AG04449 (cell line): ENCODE data around the gene BTLA.

ENCODE experiments used
- CTCF ChIA-PET: fragments of 350-600 bp; formaldehyde crosslinking; extraction: SDS; loops from one replicate; lab custom pipeline; 2021; ENCODE audit warnings: antibody characterized with exemption; lab: Yijun Ruan, JAX
- POLR2A ChIA-PET: fragments of 400-600, 350-600 bp; formaldehyde crosslinking; extraction: SDS; loops from one replicate; lab custom pipeline; 2020; ENCODE audit warnings: antibody characterized with exemption, inconsistent platforms; lab: Yijun Ruan, JAX
- DNase-seq: peaks from one replicate; pipeline ENCODE4 v3.0.0-alpha.2; 2010; ENCODE audit warnings: low read depth, low spot score
- H3K4me3 ChIP-seq: 2 replicates; pipeline ENCODE4 v1.5.1; 2011; ENCODE audit warnings: low read depth, mild to moderate bottlenecking, control low read depth, low read length
- TF ChIP-seq, protein P1 (sequence below): IDR thresholded peaks from one replicate; pipeline ENCODE4 v1.5.1; 2011; ENCODE audit warnings: mild to moderate bottlenecking, moderate library complexity, low read length, control low read depth, inconsistent platforms; ENCODE audit not compliant: insufficient read depth; ENCODE audit errors: missing control alignments

BTLA gene

DNA sequence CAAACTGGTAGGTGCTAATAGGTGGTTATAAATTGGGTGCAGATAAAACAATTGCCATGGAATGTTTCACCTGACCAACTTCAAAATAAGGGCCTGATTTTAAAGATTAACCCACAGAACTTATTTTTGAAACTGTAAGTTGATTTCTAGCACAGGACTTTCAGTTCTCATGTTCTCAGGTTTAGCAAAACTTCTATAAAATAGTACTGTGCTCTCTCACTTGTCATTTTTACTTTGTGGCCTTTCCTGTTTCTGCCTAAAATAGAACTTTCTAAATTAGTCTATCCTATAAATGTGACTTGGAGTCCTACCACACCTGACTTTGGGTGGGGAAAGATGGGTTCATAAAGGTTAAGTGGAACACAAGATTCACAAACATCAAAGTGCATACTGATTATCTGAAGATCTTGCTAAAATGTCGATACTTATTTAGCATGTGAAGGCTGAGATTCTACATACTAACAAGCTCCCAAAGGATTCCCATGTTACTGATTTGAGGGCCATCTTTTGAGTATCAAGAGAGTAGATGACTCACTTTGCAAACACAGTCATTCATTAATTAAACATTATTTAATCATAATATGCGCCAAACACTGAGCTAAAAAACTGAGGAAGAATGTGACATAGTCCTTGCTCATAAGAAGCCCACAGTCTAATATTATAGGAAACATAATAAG, 38.6 kb downstream of the BTLA start:
- no peak overlapping the region for H3K4me3 ChIP-seq
- no peak for DNase-seq
- ChIA-PET CTCF (no interaction called here), POLR2A (no interaction called here)
- TF ChIP-seq, protein P1, sequence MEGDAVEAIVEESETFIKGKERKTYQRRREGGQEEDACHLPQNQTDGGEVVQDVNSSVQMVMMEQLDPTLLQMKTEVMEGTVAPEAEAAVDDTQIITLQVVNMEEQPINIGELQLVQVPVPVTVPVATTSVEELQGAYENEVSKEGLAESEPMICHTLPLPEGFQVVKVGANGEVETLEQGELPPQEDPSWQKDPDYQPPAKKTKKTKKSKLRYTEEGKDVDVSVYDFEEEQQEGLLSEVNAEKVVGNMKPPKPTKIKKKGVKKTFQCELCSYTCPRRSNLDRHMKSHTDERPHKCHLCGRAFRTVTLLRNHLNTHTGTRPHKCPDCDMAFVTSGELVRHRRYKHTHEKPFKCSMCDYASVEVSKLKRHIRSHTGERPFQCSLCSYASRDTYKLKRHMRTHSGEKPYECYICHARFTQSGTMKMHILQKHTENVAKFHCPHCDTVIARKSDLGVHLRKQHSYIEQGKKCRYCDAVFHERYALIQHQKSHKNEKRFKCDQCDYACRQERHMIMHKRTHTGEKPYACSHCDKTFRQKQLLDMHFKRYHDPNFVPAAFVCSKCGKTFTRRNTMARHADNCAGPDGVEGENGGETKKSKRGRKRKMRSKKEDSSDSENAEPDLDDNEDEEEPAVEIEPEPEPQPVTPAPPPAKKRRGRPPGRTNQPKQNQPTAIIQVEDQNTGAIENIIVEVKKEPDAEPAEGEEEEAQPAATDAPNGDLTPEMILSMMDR, result no peak

DNA sequence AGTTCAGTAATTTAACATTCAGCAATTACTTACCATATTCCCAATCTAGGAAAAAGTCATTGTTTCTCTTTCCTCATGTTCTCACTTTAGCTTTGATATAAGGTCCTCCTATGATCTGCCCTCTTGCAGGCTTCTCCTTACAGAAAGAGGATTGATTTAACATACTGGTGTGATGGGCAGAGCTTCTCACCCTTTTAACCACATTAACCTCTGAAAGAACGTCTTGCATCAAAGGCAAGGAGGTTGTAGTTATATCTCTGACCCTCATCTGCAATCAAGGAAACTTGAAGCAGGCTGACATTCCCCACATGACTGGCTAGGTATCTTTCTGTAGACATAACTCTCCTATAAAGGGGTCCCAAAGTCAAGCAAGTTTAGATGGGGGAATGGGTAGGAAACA, 39.5 kb downstream of the BTLA start:
- ChIA-PET CTCF (no interaction called here), POLR2A (no interaction called here)
- TF ChIP-seq, protein P1, result no peak
- H3K4me3 ChIP-seq, result no peak overlapping the region
- no peak for DNase-seq

DNA sequence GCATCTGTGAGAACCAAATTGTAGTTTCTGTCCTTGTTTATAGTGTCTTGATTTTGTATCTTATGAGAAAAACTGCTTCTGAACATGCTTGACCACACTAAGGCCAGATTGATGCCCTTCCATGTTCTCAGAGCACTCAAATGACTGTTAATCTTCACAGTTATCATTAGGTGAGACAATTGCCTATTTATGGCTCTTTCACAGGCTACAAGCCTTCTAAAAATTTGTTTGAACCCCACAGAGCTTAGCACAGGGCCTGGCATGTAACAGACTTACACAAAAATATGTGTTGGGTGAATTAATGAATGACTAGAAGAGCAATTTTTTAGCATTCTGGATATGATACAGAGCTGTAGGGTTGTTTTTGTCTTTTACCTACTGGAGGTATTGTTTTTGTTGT, 43.1 kb downstream of the BTLA start:
- CTCF ChIA-PET, result interaction anchor here (0.6 kb wide), 1 partner anchor 37 kb away, joined by 3 read pairs; no protein-coding TSS in a partner anchor

DNA sequence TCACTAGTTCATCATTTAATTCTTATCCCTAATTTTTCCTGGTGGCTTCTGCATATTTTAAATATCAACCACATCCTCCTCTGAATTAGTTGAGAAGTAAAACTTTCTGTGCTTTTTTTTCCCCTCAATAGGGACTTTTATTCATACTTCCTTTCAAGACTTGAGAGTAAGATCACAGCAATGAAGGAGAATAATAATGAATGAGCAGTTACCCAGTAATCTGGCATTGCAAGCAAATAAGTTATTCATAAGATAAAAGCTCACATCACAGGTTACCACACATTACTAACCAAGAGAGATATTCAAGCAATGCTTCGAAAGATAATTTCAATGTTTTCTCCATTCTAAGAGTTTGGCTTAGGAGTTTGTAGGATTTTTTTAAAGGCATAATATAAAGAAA, 50.3 kb downstream of the BTLA start:
- no peak overlapping the region for H3K4me3 ChIP-seq
- CTCF ChIA-PET, result interaction anchor here (1.7 kb wide), 1 partner anchor 11 kb away, joined by 6 read pairs; no protein-coding TSS in a partner anchor
- TF ChIP-seq, protein P1, result no peak
- POLR2A ChIA-PET, result no interaction called here
- DNase-seq, result no peak

More for the DNA sequence above, 43.1 kb downstream of the BTLA start:
- POLR2A ChIA-PET, result no interaction called here
- DNase-seq, result no peak
- no peak overlapping the region for H3K4me3 ChIP-seq
- TF ChIP-seq, protein P1, result no peak

DNA sequence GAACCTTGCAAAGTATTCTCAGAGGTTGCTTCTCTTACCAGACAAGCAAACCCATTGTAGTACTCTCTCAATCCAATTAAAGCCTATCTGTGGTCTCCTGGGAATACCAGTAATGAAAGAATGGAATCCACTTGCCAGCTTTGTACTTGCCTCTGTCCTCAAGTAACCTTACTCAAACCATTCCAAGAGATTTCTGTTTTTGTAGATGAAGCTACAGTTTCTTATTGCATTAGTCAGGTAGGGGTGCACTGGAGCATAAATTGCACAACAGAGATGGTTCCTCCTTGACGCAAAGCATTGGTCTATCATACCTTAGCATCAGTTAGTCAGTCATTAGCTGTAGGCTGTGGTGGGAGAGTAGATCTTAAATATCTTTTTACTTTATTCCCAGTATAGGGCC, 52.9 kb downstream of the BTLA start:
- H3K4me3 ChIP-seq, result no peak overlapping the region
- ChIA-PET CTCF (no interaction called here), POLR2A (no interaction called here)
- DNase-seq, result peak; percentile 45
- TF ChIP-seq, protein P1, result no peak

- POLR2A ChIA-PET, result no interaction called here
- H3K4me3 ChIP-seq, result no peak overlapping the region
Observed at GRCh38 chr3:112445839-112446238, 53.4 kb downstream of the BTLA start.

More at GRCh38 chr3:112445839-112446238, 53.4 kb downstream of the BTLA start:
- CTCF ChIA-PET, result interaction anchor here (1.4 kb wide), 1 partner anchor 9 kb away, joined by 5 read pairs; no protein-coding TSS in a partner anchor
- DNase-seq, result no peak
- TF ChIP-seq, protein P1, result no peak
